H9 (cell line): Measurements from ENCODE around the gene BMP7. TPM values are rescaled to one million over a fixed set of nuclear protein-coding genes. Genes with fewer than 3 reads are reported as not detected.

Source experiments
- DNase-seq: peaks from one replicate; pipeline ENCODE4 v3.0.0-alpha.2; 2017
- H2AFZ ChIP-seq: one replicate; pipeline ENCODE4 v1.6.1; 2013; ENCODE audit warnings: mild to moderate bottlenecking, low read length, control low read depth, moderate library complexity
- H2AK5ac ChIP-seq: 2 replicates; pipeline ENCODE4 v1.6.1; 2013; ENCODE audit warnings: low read length, control low read depth, mixed read lengths; ENCODE audit not compliant: insufficient read length
- H2BK120ac ChIP-seq: one replicate; pipeline ENCODE4 v1.6.1; 2013; ENCODE audit warnings: low read depth, mild to moderate bottlenecking, low read length, control low read depth, inconsistent platforms; ENCODE audit not compliant: poor library complexity, severe bottlenecking
- H2BK12ac ChIP-seq: 2 replicates; pipeline ENCODE4 v1.6.1; 2013; ENCODE audit warnings: low read length, control low read depth, mixed read lengths, low read depth; ENCODE audit not compliant: insufficient read length
- H2BK15ac ChIP-seq: 2 replicates; pipeline ENCODE4 v1.6.1; 2013; ENCODE audit warnings: low read depth, low read length, control low read depth
- H2BK20ac ChIP-seq: one replicate; pipeline ENCODE4 v1.6.1; 2013; ENCODE audit warnings: low read depth, mild to moderate bottlenecking, low read length, control low read depth, inconsistent platforms; ENCODE audit not compliant: poor library complexity, severe bottlenecking
- H2BK5ac ChIP-seq: 2 replicates; pipeline ENCODE4 v1.6.1; 2013; ENCODE audit warnings: low read length, control low read depth, mixed read lengths; ENCODE audit not compliant: insufficient read length
- H3K14ac ChIP-seq: 2 replicates; pipeline ENCODE4 v1.6.1; 2013; ENCODE audit warnings: low read length, control low read depth; ENCODE audit not compliant: insufficient read depth
- H3K18ac ChIP-seq: 2 replicates; pipeline ENCODE4 v1.6.1; 2013; ENCODE audit warnings: low read depth, mild to moderate bottlenecking, mixed read lengths, low read length, control low read depth; ENCODE audit not compliant: insufficient read length
- H3K23ac ChIP-seq: 2 replicates; pipeline ENCODE4 v1.6.1; 2013; ENCODE audit warnings: low read length, control low read depth, mixed read lengths, low read depth; ENCODE audit not compliant: insufficient read length
- H3K23me2 ChIP-seq: 2 replicates; pipeline ENCODE4 v1.6.1; 2013; ENCODE audit warnings: low read depth, mild to moderate bottlenecking, mixed read lengths, low read length, control low read depth; ENCODE audit not compliant: insufficient read length, poor library complexity, severe bottlenecking
- H3K27ac ChIP-seq: 2 replicates; pipeline ENCODE4 v1.5.1; 2013; ENCODE audit warnings: low read length, control low read depth, mixed read lengths, low read depth; ENCODE audit not compliant: insufficient read length
- H3K27me3 ChIP-seq: 2 replicates; pipeline ENCODE4 v1.6.1; 2013; ENCODE audit warnings: low read length, control low read depth, inconsistent platforms; ENCODE audit not compliant: insufficient read depth
- H3K4ac ChIP-seq: 2 replicates; pipeline ENCODE4 v1.6.1; 2013; ENCODE audit warnings: low read depth, mild to moderate bottlenecking, control low read depth, inconsistent platforms, low read length, moderate library complexity
- H3K4me1 ChIP-seq: 2 replicates; pipeline ENCODE4 v1.6.1; 2013; ENCODE audit warnings: low read length, control low read depth, inconsistent platforms; ENCODE audit not compliant: insufficient read depth
- H3K4me2 ChIP-seq: 2 replicates; pipeline ENCODE4 v1.6.1; 2013; ENCODE audit warnings: low read length, control low read depth, mixed read lengths; ENCODE audit not compliant: insufficient read length, insufficient read depth
- H3K56ac ChIP-seq: 2 replicates; pipeline ENCODE4 v1.6.1; 2013; ENCODE audit warnings: low read depth, mild to moderate bottlenecking, mixed read lengths, low read length, control low read depth; ENCODE audit not compliant: insufficient read length
- H3K79me1 ChIP-seq: 2 replicates; pipeline ENCODE4 v1.6.1; 2013; ENCODE audit warnings: low read depth, mild to moderate bottlenecking, moderate library complexity, low read length, control low read depth, inconsistent platforms; ENCODE audit not compliant: insufficient read depth, poor library complexity, severe bottlenecking
- H3K79me2 ChIP-seq: 2 replicates; pipeline ENCODE4 v1.6.1; 2013; ENCODE audit warnings: low read length, control low read depth, inconsistent platforms; ENCODE audit not compliant: insufficient read depth
- H3K9ac ChIP-seq: 2 replicates; pipeline ENCODE4 v1.6.1; 2013; ENCODE audit warnings: low read length, control low read depth, mixed read lengths; ENCODE audit not compliant: insufficient read length; ENCODE audit errors: extremely low read depth
- H3K9me3 ChIP-seq: one replicate; pipeline ENCODE4 v1.6.1; 2013; ENCODE audit warnings: low read depth, low read length, inconsistent platforms; ENCODE audit not compliant: control insufficient read depth
- H3T11ph ChIP-seq: one replicate; pipeline ENCODE4 v1.6.1; 2013; ENCODE audit warnings: mild to moderate bottlenecking, low read length, control low read depth, inconsistent platforms
- H4K20me1 ChIP-seq: one replicate; pipeline ENCODE4 v1.6.1; 2013; ENCODE audit not compliant: control insufficient read depth, insufficient read length, insufficient read depth
- H4K5ac ChIP-seq: 2 replicates; pipeline ENCODE4 v1.6.1; 2013; ENCODE audit warnings: low read depth, mild to moderate bottlenecking, mixed read lengths, low read length, control low read depth; ENCODE audit not compliant: insufficient read length
- H4K8ac ChIP-seq: replicated peaks from 2 replicates; pipeline ENCODE4 v1.6.1; 2013; ENCODE audit warnings: low read length, control low read depth, mixed read lengths, low read depth; ENCODE audit not compliant: insufficient read length
- H4K91ac ChIP-seq: 2 replicates; pipeline ENCODE4 v1.6.1; 2013; ENCODE audit warnings: low read depth, mild to moderate bottlenecking, moderate library complexity, mixed read lengths, low read length, control low read depth; ENCODE audit not compliant: insufficient read length
- H3K27ac Mint-ChIP-seq, 3 experiments: 2 replicates in 2 of 3; 3 replicates in 1 of 3; pipeline ENCODE4 v1.8.0; 2020 to 2021; ENCODE audit warnings: mixed read lengths in 3 of 3, mild to moderate bottlenecking in 1 of 3, moderate library complexity in 1 of 3
- H3K27me3 Mint-ChIP-seq: 2 replicates; pipeline ENCODE4 v1.8.0; 2021; ENCODE audit warnings: low read depth, mild to moderate bottlenecking, moderate library complexity, mixed read lengths
- H3K36me3 Mint-ChIP-seq, 3 experiments: 2 replicates in 2 of 3; 3 replicates in 1 of 3; pipeline ENCODE4 v1.8.0; 2020 to 2021; ENCODE audit warnings: low read depth in 3 of 3, mixed read lengths in 3 of 3; ENCODE audit not compliant: insufficient read depth in 1 of 3
- H3K4me1 Mint-ChIP-seq, 2 experiments: 2 replicates each; pipeline ENCODE4 v1.8.0; 2020; ENCODE audit warnings: mixed read lengths in 2 of 2
- H3K4me3 Mint-ChIP-seq, 2 experiments: 2 replicates in 1 of 2; 3 replicates in 1 of 2; pipeline ENCODE4 v1.8.0; 2020 to 2021; ENCODE audit warnings: mild to moderate bottlenecking in 2 of 2, mixed read lengths in 2 of 2, moderate library complexity in 1 of 2
- H3K9me3 Mint-ChIP-seq, 2 experiments: 2 replicates in 1 of 2; 3 replicates in 1 of 2; pipeline ENCODE4 v1.8.0; 2020; ENCODE audit warnings: mild to moderate bottlenecking in 2 of 2, mixed read lengths in 2 of 2, moderate library complexity in 1 of 2
- WGBS: extraction: QIAGEN DNeasy Blood & Tissue Kit; methylation state at CpG from one replicate; pipeline ENCODE4 v1.1.7; 2013; ENCODE audit warnings: missing lambda C conversion rate, low lambda C conversion rate, mixed read lengths; ENCODE audit not compliant: insufficient read length; ENCODE audit errors: extremely low coverage; 5-methylcytosine and 5-hydroxymethylcytosine counted together
- total RNA-seq: library from RNA; stranded (reverse); gene quantifications from 2 replicates; pipeline ENCODE4 v1.2.1, GENCODE V29; 2021
- TF ChIP-seq, protein P1 (sequence below): fragments of 200-600 bp; sonication (generic); conservative IDR thresholded peaks from 3 replicates; pipeline ENCODE4 v1.8.0; 2021; ENCODE audit warnings: antibody characterized with exemption, mild to moderate bottlenecking

The BMP7 gene
- total RNA-seq, 1 experiment from 2014 or later, result 17.7 TPM

DNA sequence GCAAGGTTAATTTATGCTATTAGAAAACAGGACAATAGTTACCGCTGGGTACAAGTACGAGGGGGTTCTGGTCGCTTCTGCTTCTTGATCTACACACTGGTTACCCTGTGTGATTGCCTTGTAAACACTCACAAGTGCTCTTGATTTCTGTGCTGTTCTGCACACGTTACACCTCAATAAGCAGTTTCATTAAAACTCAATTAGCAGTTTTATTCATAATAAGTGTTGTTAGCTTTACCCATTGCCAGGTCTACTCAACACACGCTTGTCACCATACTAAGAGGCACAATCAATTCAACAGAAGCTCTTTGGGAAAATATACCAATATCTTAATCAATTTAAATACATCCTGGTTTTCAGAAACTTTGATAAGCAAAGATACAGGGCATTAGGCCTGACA, 20.4 kb downstream of the BMP7 start:
- Histone ChIP-seq H4K5ac (no peak overlapping the region), H3K4me1 (peaks cover 2% of the 10 kb centered on the region), H2BK20ac (no peak overlapping the region), H4K8ac (no peak overlapping the region), H3K27me3 (no peaks in the 10 kb centered on the region), H4K20me1 (no peaks in the 10 kb centered on the region), H2AK5ac (no peak overlapping the region), H3K4ac (no peak overlapping the region), H3K4me2 (no peak overlapping the region), H2BK120ac (no peak overlapping the region), H3K9ac (no peak overlapping the region), H3K56ac (no peak overlapping the region), H3K14ac (no peak overlapping the region), H3K27ac (no peak overlapping the region), H4K91ac (no peak overlapping the region), H2BK5ac (no peak overlapping the region), H3K23ac (no peak overlapping the region), H2AFZ (no peak overlapping the region), H3T11ph (no peak overlapping the region), H3K23me2 (no peaks in the 10 kb centered on the region), H3K79me2 (no peaks in the 10 kb centered on the region), H3K18ac (no peak overlapping the region), H3K79me1 (no peaks in the 10 kb centered on the region), H3K9me3 (no peaks in the 10 kb centered on the region), H2BK12ac (no peak overlapping the region), H2BK15ac (no peak overlapping the region)
- Mint-ChIP-seq H3K27me3 (peaks cover 3% of the 10 kb centered on the region), H3K4me1 (peaks cover 21 to 24% of the 10 kb centered on the region in 2 experiments), H3K36me3 (peaks cover 3 to 6% (median 5%) of the 10 kb centered on the region in 3 experiments; a peak in 6 of 7 replicates), H3K9me3 (peaks cover 1 to 3% of the 10 kb centered on the region in 2 experiments; a peak in 4 of 5 replicates), H3K4me3 (no peak overlapping the region), H3K27ac (no peak overlapping the region; a peak in 1 of 7 replicates)
- no CpG with 5 or more reads among the region's 5 CpGs for WGBS
- TF ChIP-seq, protein P1, sequence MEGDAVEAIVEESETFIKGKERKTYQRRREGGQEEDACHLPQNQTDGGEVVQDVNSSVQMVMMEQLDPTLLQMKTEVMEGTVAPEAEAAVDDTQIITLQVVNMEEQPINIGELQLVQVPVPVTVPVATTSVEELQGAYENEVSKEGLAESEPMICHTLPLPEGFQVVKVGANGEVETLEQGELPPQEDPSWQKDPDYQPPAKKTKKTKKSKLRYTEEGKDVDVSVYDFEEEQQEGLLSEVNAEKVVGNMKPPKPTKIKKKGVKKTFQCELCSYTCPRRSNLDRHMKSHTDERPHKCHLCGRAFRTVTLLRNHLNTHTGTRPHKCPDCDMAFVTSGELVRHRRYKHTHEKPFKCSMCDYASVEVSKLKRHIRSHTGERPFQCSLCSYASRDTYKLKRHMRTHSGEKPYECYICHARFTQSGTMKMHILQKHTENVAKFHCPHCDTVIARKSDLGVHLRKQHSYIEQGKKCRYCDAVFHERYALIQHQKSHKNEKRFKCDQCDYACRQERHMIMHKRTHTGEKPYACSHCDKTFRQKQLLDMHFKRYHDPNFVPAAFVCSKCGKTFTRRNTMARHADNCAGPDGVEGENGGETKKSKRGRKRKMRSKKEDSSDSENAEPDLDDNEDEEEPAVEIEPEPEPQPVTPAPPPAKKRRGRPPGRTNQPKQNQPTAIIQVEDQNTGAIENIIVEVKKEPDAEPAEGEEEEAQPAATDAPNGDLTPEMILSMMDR, result no peak
- DNase-seq, result no peak
